ENCODE data around the gene LRRC25.
"Not testable (repeated sequence)": the region's sequence is repeated elsewhere in the genome, so short reads cannot be mapped to it uniquely, and the experiment has no call there.

The LRRC25 gene

DNA sequence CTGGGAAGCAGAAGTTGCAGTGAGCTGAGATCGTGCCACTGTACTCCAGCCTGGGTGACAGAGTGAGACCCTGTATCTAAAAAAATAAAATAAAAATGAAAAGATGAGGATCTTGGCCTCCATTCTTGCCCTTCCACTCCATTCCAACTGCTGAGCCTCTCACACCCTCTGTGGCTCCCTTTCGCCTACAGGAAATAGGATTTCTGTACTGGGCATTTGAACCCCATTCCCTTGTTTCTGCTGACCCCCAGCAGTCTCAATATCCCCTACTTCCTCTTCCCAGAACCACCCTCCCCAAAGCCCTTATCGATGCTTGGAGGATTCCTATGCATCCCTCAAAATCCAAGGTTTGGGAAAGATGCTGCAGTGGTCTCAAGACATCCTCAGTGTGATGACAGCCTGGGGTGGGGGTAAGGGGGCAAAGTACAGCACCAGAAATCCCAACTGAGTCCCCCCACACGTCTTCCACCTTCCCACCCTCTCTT is 24.0 kb downstream of the LRRC25 start:
- no peaks in the 10 kb centered on the region for H3K36me3 ChIP-seq (ENCODE audit: insufficient read depth, low read length)
- peaks cover 24% of the 10 kb centered on the region for H3K4me1 ChIP-seq (ENCODE audit: insufficient read depth, low read length)
- H3K9ac ChIP-seq (ENCODE audit: low read depth, low read length) = peak overlapping the region; percentile 0; the same call in 1 of the 2 replicates
- no peaks in the 10 kb centered on the region for H3K9me3 ChIP-seq (ENCODE audit: control insufficient read depth, insufficient read depth, low read length)

DNA sequence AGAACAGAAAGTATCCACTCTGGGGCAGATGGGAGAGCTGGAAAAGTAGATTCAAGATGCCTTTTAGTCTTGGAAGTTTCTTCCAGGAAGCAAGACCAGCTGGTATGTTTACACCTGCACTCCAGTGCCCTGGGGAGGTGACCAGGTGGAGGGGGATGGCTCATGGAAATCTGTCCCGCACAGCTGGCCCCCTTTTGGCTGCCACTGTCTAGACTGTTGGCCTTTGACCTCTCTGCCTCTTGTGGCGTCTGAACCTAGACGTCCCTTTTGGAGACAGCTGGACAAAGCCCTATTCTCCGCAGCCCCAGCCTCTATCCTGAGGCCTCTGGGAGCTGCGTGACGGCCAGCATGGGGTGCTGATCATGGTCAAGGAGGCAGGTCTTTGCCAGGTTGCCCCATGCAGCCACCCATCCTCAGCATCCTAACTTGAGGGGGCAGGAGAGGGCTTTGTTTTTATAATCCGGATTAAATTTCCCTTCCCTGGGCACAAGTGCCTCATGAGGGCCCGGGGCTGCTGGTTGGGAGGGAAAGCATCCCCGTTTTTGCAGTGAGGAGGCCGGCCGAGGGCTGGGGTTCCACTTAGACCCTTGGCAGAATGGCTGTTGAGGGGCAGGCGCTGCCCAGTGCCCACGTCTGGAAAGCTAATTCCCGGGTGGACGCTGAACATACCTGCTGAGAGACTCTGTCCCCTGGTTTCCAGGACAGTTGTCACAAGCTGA is 28.8 kb downstream of the LRRC25 start:
- H3K4me1 ChIP-seq (ENCODE audit: insufficient read depth, low read length) = peaks cover 31% of the 10 kb centered on the region
- peaks cover 12% of the 10 kb centered on the region; the same call in 1 of the 2 replicates for H3K36me3 ChIP-seq (ENCODE audit: insufficient read depth, low read length)
- H3K9me3 ChIP-seq (ENCODE audit: control insufficient read depth, insufficient read depth, low read length) = no peaks in the 10 kb centered on the region
- no peak overlapping the region for H3K9ac ChIP-seq (ENCODE audit: low read depth, low read length)

DNA sequence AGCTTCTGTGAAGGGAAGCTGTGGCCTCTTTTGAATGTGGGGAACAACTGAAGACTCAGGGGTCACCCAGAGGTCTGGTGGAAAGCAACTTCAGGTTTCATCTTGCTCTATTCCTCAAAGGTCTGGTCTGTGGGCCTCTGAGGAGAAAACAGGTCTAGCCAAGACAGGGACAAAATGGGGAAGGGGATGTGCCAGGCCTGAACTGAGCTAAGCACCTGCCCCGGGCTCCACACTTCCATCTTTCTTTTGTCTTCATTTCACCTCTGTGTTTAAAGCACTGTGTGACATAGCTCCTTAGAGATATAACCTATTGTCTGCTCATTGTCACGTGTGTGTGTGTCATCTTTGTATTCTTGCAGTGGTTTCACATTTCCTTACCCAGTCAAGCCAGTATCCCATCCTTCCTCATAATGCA is 31.4 kb downstream of the LRRC25 start:
- Histone ChIP-seq H3K9ac (ENCODE audit: low read depth, low read length) (no peak overlapping the region), H3K4me1 (ENCODE audit: insufficient read depth, low read length) (peaks cover 17% of the 10 kb centered on the region), H3K9me3 (ENCODE audit: control insufficient read depth, insufficient read depth, low read length) (no peaks in the 10 kb centered on the region), H3K36me3 (ENCODE audit: insufficient read depth, low read length) (peaks cover 23% of the 10 kb centered on the region; the same call in 1 of the 2 replicates)

DNA sequence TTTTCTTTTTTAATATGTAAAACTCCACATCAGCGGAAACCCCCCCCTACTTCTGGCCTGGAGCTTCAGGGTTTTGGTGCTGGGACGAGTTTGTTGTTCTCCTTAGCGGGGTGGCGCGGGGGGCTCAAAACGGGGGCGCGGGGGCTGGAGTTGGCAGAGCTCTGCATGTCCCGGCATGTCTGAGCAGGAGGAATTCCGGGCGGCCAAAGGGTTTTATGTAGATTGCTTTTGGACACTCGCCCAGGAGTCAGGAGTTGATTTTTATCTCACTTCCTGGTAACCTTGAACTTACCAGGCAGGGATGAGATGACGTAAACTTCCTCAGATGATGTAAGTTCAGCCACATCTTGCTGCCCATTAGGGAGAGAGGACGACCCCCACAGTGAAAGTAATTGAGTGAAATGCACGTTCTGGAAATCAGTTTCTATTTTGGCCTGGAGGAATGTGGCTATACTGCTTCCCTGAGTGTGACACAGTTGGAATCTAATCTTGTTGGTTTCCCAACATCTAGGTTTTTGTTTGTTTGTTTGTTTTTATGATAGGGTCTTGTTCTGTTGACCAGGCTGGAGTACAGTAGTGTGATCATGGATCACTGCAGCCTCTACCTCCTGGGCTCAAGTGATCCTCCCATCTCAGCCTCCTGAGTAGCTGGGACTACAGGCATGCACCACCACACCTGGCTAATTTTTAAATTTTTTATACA is 32.4 kb downstream of the LRRC25 start:
- Histone ChIP-seq H3K4me1 (ENCODE audit: insufficient read depth, low read length) (peaks cover 17% of the 10 kb centered on the region), H3K9me3 (ENCODE audit: control insufficient read depth, insufficient read depth, low read length) (no peaks in the 10 kb centered on the region), H3K36me3 (ENCODE audit: insufficient read depth, low read length) (peaks cover 23% of the 10 kb centered on the region; the same call in 1 of the 2 replicates), H3K9ac (ENCODE audit: low read depth, low read length) (peak overlapping the region; percentile 18; the same call in 1 of the 2 replicates)

DNA sequence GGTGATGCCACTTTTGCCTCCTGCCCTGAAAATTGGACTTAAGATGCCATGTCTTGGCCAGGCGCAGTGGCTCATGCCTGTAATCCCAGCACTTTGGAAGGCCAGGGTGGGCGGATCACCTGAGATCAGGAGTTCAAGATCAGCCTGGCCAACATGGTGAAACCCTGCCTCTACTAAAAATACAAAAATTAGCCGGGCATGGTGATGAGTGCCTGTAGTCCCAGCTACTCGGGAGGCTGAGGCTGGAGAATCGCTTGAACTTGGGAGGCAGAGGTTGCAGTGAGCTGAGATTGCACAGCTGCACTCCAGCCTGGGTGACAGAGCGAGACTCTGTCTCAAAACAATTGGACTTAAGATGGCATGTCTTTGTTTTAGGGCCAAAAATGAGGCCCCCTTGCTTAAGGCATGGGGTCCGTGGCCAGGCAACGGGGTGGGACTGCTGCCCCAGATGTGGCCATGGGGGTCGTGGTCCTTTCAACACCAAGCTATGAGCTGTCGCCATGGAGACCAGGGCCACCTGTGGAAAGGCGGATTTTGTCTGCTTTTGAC is 33.1 kb downstream of the LRRC25 start:
- H3K9me3 ChIP-seq (ENCODE audit: control insufficient read depth, insufficient read depth, low read length); H3K9ac ChIP-seq (ENCODE audit: low read depth, low read length): not testable (repeated sequence)
- peaks cover 17% of the 10 kb centered on the region for H3K4me1 ChIP-seq (ENCODE audit: insufficient read depth, low read length)
- peaks cover 23% of the 10 kb centered on the region; the same call in 1 of the 2 replicates for H3K36me3 ChIP-seq (ENCODE audit: insufficient read depth, low read length)

DNA sequence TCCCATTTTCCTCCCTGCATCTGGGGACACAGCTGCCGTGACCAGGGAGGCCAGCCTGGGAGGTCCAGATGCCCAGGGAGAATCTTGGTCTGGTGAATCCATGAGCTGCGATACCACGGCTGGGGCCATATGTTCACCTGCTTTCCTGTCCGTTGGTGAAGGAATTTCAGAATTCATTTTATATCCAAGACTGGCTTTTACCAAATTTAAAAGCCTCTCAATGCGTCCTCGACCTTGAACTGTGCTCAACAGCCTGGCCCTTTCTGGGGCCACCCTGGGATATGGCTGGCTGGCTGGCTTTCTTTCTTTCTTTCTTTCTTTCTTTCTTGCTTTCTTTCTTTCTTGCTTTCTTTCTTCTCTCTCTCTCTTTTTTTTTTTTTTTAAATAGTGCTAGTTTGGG is 33.6 kb downstream of the LRRC25 start:
- Histone ChIP-seq H3K36me3 (ENCODE audit: insufficient read depth, low read length) (peaks cover 23% of the 10 kb centered on the region; the same call in 1 of the 2 replicates), H3K4me1 (ENCODE audit: insufficient read depth, low read length) (peaks cover 17% of the 10 kb centered on the region), H3K9me3 (ENCODE audit: control insufficient read depth, insufficient read depth, low read length) (no peaks in the 10 kb centered on the region), H3K9ac (ENCODE audit: low read depth, low read length) (no peak overlapping the region)

DNA sequence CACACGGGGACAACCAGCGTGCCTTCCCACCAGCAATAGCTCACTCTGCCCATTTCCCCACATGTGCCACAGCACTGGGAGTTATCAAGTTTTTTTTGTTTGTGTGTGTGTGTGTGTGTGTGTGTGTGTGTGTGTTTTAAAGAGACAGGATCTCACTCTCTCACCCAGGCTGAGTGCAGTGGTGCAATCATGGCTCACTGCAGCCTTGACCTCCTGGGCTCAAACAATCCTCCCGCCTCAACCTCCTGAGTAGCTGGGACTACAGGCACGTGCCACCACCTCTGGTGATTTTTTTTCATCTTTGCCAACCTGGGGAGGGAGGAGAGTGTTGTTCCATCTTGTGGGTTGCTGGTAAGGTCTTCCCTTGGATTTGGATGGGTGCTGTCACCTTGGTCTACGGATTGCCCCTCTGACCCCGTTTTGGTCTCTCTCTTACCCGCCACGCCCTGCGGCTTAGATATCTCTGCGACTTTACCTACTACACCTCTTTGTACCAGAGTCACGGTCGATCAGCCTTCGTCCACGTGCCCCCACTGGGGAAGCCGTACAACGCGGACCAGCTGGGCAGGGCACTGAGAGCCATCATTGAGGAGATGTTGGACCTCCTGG is 34.4 kb downstream of the LRRC25 start:
- peaks cover 23% of the 10 kb centered on the region; the same call in 1 of the 2 replicates for H3K36me3 ChIP-seq (ENCODE audit: insufficient read depth, low read length)
- no peak overlapping the region for H3K9ac ChIP-seq (ENCODE audit: low read depth, low read length)
- peaks cover 17% of the 10 kb centered on the region for H3K4me1 ChIP-seq (ENCODE audit: insufficient read depth, low read length)
- no peaks in the 10 kb centered on the region for H3K9me3 ChIP-seq (ENCODE audit: control insufficient read depth, insufficient read depth, low read length)

DNA sequence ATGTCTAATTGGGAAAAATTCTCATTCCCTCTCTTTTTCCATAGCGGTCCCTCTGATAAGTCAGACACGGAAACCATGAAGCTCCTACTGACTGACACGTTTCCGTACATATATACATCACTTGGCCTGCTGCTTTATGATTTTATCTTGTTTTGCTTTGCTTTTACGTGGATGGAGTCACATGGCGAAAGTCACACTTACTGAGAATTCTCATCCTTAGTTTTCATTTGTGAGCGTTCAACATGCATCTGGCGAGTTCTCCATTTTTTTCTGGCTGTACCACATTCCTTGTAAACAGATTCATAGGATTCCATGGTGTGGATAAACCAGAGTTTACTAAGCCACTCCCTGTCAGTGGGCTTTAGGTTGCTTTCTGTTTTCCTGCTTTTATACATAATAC is 35.8 kb downstream of the LRRC25 start:
- H3K36me3 ChIP-seq (ENCODE audit: insufficient read depth, low read length) = peaks cover 24% of the 10 kb centered on the region
- peaks cover 17% of the 10 kb centered on the region for H3K4me1 ChIP-seq (ENCODE audit: insufficient read depth, low read length)

DNA sequence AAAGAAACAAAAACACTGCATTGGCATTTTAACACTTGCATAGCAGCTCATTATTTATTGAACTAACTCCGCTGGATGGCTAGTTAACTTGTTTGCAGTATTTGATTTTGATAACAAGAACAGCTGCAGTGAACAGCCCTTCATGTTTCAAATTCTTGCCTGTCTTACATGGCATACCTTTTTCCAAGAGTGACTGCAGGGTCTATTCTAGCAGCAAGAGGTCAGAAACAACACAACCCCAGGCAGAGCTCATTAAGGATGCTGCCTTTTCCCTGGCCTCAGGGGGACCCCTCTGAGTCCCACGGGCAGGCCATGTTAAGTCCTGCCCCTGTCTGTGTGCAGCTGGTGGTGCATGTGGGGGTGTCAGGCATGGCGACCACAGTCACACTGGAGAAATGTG is 40.4 kb downstream of the LRRC25 start:
- H3K4me1 ChIP-seq (ENCODE audit: insufficient read depth, low read length) = no peaks in the 10 kb centered on the region
- H3K9ac ChIP-seq (ENCODE audit: low read depth, low read length) = no peak overlapping the region
- peaks cover 11% of the 10 kb centered on the region for H3K36me3 ChIP-seq (ENCODE audit: insufficient read depth, low read length)
- no peaks in the 10 kb centered on the region for H3K9me3 ChIP-seq (ENCODE audit: control insufficient read depth, insufficient read depth, low read length)

More for the DNA sequence above, 35.8 kb downstream of the LRRC25 start:
- Histone ChIP-seq H3K9ac (ENCODE audit: low read depth, low read length) (no peak overlapping the region), H3K9me3 (ENCODE audit: control insufficient read depth, insufficient read depth, low read length) (no peaks in the 10 kb centered on the region)

DNA sequence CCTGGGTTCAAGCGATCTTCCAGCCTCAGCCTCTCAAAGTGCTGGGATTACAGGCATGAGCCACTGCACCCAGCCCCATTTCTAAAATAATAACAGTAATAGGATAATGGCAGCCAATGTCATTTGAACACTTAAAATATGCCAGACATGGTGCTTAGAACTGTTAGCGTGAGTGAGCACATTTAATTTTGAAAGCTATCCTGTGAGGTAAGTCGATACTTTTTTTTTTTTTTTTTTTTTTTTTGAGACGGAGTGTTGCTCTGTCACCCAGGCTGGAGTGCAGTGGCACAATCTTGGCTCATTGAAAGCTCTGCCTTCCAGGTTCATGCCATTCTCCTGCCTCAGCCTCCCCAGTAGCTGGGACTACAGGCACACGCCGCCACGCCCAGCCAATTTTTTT is 42.7 kb downstream of the LRRC25 start:
- not testable (repeated sequence) for H3K36me3 ChIP-seq (ENCODE audit: insufficient read depth, low read length); H3K9me3 ChIP-seq (ENCODE audit: control insufficient read depth, insufficient read depth, low read length); H3K9ac ChIP-seq (ENCODE audit: low read depth, low read length); H3K4me1 ChIP-seq (ENCODE audit: insufficient read depth, low read length)

DNA sequence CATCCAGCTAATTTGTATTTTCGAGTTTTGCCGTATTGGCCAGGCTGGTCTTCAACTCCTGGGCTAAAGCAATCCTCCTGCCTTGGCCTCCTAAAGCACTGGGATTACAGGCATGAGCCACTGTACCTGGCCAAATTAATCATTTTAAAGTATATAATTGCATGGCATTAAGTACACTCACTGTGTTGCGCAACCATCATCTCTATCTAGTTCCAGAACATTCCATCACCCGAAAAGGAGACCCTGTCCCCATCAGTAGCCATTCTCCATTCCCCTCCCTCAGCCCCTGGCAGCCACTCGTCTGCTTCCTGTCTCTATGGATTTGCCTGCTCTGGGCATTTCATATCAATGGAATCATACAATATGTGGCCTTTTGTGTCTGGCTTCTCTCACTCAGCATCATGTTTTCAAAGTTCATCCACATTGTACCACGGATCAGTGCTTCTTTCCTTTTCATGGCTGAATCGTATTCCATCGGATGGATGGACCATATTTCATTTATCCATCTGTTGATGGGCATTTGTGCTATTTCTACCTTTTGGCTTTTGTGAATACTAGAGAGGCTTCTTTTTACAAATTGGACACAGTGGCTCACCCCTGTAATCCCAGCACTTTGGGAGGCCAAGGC is 43.9 kb downstream of the LRRC25 start:
- Histone ChIP-seq H3K9me3 (ENCODE audit: control insufficient read depth, insufficient read depth, low read length) (no peaks in the 10 kb centered on the region), H3K4me1 (ENCODE audit: insufficient read depth, low read length) (no peaks in the 10 kb centered on the region), H3K36me3 (ENCODE audit: insufficient read depth, low read length) (peaks cover 7% of the 10 kb centered on the region), H3K9ac (ENCODE audit: low read depth, low read length) (no peak overlapping the region)

DNA sequence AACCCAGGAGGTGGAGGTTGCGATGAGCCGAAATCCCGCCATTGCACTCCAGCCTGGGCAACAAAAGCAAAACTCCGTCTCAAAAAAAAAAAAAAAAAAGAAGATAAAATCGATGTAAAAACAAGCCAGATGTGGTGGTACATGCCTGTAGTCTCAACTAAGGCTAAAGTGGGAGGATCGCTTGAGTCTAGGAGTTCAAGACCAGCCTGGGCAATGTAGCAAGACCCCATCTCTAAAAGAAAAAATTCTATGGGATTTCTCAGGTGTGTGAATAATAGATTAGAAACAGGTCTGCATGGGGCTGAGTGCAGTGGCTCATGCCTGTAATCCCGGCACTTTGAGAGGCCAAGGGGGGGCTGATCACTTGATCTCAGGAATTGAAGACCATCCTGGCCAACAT is 45.9 kb downstream of the LRRC25 start:
- peaks cover 4% of the 10 kb centered on the region; the same call in 1 of the 2 replicates for H3K36me3 ChIP-seq (ENCODE audit: insufficient read depth, low read length)
- no peak overlapping the region for H3K9ac ChIP-seq (ENCODE audit: low read depth, low read length)
- no peaks in the 10 kb centered on the region for H3K9me3 ChIP-seq (ENCODE audit: control insufficient read depth, insufficient read depth, low read length)
- H3K4me1 ChIP-seq (ENCODE audit: insufficient read depth, low read length) = no peaks in the 10 kb centered on the region

DNA sequence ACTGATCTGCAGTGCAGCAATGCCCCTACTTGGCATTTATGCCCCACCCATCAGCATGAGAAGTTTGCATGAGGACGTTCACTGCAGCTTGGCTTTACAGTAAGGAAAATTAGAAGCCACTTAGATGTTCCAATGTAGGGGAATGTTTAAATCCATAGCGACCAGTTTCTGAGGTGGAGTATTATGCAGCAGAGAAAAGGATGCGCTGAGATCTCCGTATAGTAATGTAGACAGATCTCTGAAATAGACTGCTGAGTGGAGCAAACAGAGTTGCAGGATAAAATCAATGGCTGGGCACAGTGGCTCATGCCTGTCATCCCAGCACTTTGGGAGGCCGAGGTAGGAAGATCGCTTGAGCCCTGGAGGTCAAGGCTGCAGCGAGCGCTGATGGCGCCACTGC is 46.9 kb downstream of the LRRC25 start:
- Histone ChIP-seq H3K4me1 (ENCODE audit: insufficient read depth, low read length) (peaks cover 5% of the 10 kb centered on the region; the same call in 1 of the 2 replicates), H3K36me3 (ENCODE audit: insufficient read depth, low read length) (peaks cover 3% of the 10 kb centered on the region; the same call in 1 of the 2 replicates), H3K9me3 (ENCODE audit: control insufficient read depth, insufficient read depth, low read length) (no peaks in the 10 kb centered on the region), H3K9ac (ENCODE audit: low read depth, low read length) (no peak overlapping the region)

Data from ES-I3 (cell line).